Anterior cingulate cortex (tissue), 58 donors: Measurements from ENCODE around the gene PUS3.
"Not testable (repeated sequence)": the region's sequence is repeated elsewhere in the genome, so short reads cannot be mapped to it uniquely, and the experiment has no call there.

ENCODE experiments used
- DNase-seq, 58 donors: peaks; one replicate each; lab custom pipeline; 2025; lab: John Stamatoyannopoulos, UW

Gene PUS3

DNA sequence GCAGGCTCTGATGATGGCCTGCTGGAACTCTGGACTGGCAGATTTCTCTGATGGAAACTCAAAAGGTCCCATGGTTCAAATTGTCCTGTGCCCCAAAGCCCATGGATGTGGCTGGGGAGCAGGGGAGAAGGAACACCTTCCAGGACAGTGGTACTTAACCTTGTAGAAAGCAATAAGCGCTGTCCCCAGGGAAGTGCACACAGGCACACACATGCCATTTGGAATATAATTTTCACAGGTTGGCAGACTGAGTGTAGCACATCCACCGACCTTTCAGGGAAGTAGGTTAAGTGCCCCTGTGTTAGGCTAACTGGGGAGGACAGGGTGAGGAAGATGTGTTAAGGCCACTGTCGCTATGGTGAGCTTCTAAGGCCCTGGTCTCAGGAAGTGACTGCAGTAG, 19.1 kb upstream of the PUS3 start:
- no peak for DNase-seq

DNA sequence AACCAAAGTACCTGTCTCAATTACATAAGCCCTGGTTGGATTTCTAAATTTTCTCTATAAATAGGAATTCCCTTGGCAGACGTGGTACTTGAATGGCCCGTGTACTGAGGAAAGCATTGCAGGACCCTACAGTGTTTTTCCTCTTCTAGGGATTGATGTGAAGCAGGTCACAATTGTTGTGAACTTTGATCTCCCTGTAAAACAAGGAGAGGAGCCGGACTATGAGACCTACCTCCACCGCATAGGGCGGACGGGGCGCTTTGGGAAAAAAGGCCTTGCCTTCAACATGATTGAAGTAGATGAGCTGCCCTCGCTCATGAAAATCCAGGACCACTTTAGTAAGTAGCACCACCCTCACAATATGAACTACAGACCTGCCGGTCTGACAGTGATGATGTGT, 18.0 kb upstream of the PUS3 start:
- no peak for DNase-seq

GRCh38 chr11:125918140-125918840, 15.3 kb upstream of the PUS3 start:
- no peak for DNase-seq

- no peak for DNase-seq
These were observed 13.8 kb upstream of the PUS3 start for GRCh38 chr11:125916683-125917347.

DNA sequence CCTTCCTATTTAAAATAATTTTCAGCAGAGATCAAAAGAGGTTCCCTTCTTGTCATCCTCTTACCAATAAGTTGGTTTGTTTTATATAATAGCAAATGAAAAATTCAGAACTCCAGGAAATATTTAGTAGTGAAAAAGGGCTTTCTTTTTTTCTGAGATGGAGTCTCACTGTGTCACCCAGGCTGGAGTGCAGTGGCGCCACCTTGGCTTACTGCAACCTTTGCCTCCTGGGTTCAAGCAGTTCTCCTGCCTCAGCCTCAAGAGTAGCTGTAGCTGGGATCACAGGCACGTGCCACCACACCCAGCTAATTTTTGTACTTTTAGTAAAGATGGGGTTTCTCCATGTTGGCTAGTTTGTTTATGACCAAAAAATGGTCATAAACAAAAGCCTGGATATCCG, 11.6 kb upstream of the PUS3 start:
- not testable (repeated sequence) for DNase-seq

- peak in 4 of 58 donors; percentile 11 to 34 (median 14) for DNase-seq
These were observed 7.3 kb upstream of the PUS3 start for GRCh38 chr11:125910226-125910849.

DNA sequence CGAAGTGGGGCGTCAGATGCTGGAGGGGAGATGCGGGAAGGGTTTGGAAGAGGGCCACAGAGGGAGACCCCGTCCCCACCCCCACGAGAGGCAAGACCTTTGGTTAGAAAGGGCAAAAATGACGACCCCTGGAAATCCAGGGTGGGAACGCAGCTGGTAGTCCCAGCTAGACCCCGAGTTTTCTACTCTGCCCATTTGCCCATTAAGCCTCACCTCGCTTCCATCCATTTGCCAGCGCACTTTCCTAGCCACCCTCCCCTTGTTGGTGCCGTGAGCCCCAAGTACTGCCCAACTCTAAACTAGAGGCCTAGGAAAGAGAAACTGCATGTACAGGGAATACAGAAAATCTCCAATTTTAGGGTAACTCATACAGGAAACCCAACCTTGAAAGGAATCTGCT, 1.7 kb upstream of the PUS3 start:
- no peak for DNase-seq

DNA sequence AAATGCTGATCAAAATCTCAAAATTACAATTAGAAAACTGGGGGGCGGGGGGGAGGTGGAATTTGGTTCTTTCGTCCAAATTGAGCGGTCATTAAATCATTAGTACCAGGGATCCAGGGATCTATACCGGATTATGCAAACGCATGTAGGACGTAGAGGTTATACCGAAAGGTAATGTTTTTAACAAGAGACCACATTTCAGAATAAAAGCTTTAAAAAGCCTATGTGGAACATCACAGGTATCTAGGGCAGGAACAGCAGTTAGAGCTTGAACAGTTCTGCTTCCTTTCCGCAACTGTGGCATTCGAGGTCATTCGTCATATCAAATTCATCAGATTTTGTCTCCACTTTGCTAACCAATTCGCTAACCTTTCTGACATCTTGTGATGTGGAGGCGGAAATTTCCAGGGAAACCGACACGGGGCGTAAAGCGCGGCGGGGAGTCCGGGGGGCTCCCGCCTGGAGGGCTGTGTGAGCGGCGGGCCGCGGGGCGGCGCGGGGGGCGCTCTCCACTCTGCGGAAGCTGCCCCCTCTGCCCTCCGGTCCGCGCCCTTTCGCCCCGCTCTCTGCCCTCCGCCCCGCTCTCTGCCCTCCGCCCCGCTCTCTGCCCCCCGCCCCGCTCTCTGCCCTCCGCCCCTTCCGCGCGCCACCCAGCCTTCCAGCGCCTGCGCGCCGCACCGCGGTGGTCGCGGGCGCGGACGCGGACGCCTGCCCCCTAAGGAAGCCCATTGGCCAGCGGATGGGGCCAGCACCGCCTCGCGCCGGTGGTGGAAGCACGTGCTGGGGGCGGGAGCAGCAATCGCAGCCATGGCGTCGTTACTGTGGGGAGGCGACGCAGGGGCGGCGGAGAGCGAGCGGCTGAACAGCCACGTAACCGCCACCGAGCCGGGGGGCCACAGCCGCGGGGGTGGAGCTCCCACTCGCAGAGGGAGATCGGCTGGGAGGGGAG, 979 bp upstream of the PUS3 start, which contains the start of gene DDX25:
Gene DDX25 (plus strand): TSS at position 798 of the 949 bp plus-strand sequence. CDS start 10 bp downstream, at position 808.
- peak in 56 of 58 donors; percentile 16 to 85 (median 60) for DNase-seq

DNA sequence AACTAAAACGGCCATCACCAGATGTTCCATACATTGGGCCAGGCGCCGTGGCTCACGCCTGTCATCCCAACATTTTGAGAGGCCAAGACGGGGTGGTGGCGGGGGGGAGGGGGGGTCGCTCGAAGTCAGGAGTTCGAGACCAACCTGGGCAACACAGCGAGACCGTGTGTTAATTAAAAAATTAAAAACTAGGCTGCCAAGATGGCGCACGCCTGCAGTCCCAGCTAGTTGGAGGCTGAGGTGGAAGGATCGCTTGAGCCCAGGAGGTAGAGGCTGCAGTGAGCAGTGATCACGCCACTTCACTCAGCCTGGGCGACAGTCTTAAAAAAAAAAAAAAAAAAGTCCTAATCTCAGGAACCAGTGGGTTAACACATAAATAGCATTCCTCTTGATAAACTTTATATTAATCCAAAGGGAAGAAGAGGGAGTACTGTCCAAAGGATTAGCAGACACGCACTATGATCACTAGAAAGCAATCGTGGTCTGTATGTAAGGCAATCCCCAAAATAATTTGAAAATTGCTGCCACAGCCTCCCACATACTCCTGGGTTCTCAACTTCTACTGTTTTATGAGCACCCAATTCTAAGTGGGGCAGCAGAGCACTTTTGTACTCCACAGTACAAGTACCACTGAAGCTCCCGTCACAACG, 604 bp downstream of the PUS3 start:
- no peak for DNase-seq

- DNase-seq = no peak
These were observed 1.1 kb downstream of the PUS3 start for GRCh38 chr11:125901872-125902271.

DNA sequence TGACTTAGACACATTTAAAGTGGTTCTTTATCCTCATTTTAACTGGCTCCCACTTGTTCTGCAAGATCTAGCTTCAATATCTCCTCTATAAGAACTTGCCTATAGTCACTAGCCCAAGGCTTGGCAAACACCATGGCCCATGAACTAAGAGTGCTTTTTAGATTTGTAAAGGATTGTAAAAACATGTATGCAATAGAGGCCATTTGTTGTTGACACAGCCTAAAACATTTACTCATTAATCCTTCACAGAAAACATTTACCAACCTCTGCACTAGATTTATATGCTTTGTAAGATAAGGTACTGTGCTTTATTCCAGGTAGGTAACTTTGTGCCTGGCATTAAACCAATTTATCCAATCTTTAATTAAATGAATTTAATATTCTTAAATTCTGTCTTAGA, 10.0 kb downstream of the PUS3 start:
- no peak for DNase-seq

DNA sequence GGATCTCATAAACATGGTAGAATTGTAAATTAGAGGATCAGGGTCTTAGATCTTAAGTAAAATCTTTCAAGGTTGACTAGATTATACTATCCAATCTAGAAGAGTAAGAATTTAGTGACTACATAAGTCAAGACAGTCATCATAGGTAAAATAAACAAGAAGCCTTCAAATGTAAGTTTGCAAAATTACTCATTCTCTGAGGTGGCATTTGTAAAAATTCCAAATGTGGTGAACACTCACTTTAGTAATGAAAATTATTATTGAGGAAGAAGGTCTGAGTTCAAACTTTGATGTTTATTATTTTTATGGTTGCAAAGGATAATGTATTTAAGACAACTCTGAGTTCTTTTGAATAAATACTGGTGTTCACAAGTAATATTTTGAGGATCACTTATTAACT, 10.9 kb downstream of the PUS3 start:
- no peak for DNase-seq

DNA sequence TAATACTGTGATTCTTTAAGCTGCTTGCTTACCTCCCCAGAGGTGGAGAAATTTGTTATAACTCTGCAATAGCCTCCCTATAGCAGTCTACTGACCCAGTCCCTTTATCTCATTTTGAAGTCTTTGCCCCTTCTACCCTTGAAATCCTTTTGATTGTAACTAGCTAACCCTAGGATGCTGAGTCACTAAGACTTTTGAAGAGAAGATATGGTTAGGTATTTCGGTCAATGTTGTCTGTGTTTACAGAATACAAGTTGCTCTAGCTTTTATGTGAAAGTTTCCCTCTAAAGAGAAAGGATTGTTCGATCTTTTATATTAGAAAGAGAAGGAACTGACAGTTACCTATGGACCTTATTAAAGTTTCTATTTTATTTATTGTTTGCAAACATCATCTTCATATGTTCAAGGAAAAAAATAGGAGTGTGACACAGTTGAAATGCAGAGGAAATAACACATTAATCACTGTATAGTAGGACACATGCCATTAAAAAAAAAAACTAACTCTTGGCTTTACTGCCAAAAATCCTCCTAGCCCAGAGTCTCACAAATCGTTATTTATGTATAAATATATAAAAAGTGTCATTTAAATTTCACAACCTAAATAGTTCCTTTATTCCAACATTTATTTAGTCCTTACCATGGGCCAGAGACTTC, 12.4 kb downstream of the PUS3 start:
- DNase-seq = no peak

DNA sequence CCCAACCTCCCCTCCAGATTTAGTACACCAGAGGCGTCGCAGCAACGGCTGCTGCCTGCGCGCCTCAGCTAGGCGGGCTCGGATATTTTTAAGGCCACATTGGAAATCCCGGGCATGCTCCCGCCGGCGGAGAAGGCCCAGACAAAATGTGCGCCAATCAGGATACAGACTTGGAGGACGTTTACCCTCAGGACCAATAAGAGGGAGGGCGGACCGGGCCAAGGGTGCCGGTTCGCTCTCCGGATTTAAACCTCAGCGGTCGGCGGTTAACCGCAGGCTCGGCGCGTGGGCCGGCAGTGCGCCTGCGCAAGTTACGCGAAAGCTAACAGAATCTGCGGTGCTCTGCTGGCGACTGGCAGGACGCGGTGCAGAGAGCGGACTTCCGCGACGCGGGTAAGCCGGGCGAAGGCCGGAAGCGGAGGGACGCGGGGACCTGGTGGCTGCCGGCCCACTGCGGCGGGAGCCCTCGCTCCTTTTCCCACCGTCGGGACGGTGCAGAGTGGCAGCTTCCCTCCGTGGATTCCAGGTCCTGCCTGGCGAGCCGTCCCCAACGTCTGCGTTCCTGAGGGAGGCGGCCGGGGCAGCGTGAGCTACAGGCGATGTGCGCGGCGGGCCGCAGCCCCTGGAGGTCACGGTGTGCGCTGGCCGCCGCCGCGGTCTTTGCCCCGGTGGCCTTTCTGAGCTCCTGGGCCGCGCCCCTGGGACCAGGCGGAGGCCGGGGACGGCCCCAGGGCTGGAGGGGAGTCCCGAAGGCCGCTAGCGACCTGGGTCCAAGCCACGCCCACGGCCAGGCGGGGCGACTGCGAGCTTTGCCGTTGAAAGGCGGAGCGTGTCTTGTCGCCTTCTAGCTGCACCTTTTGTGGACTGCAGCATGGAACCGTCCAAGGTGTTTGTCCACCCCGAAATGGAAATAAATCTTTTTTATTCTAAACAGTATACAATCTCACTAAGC, 15.4 kb downstream of the PUS3 start, which contains the start of gene HYLS1:
Gene HYLS1 (plus strand): TSS at position 296 of the 952 bp plus-strand sequence. CDS start 11,701 bp downstream, outside the sequence.
- DNase-seq = peak; percentile 53 to 97 (median 91)

DNA sequence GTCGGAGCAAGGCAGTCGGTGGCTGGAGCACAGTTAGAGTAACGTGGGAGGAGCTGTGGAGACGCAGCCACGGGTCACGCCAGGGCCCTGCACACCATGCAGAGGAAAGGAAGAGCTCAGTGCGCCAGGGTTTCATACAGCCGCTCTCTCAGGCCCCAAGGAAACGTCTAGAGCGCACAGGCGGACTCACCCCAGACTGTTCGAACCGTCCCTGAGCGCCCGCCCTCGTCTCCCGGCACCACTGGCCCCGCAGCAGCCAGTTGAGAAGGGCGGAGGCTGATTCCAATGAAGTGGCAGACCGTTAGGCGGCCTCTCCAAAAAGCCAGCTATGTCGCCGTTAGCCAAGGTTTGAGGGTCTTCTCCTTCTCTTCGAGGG, 16.0 kb downstream of the PUS3 start:
- peak in 20 of 58 donors; percentile 15 to 73 (median 58) for DNase-seq

- no peak for DNase-seq
These were observed 19.6 kb downstream of the PUS3 start for GRCh38 chr11:125883375-125883774.

DNA sequence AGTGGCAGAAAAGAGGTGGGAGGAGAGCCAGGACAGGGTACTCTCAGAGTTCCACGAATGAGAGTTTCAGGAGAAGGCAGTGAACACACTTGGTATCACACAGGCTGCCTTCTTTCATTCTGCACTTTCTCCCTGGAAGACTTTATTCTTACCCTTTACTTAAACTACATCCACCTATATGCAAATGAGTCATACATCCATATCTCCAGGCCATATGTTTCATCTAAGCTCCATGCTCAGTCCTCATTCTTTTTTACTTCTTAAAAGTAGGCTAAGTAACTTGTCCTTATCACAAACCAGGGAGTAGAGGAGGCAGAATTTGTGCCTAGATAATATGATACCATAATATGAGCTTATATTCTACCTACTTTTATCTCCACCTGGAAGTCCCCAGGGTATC, 21.7 kb downstream of the PUS3 start:
- DNase-seq = no peak

DNA sequence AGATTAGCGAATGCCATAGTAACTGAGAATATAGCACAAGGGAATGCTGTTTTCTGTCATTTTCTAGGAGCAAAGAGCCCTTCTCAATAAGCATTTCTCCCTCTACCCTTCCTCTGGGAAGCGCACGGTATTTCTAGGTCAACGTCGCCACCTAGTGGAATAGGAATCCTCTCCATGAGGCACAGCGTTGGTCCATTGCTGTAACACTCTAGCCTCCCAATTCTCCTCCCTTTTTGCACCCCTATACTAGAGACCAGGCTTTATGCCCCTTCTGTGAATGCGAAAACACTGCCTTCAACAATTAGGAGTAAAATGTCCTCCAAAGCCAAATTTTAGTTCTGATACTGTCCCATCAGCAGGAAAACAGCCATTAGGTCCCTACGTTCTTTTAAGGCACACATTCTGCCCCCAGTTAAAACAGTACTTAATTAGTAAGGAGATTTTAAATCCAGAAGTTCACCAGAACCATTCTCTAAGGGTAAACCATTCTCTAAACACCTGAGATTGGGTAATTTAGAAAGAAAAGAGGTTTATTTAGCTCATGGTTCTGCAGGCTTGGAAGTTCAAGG, 28.4 kb downstream of the PUS3 start:
- peak in 48 of 58 donors; percentile 1 to 79 (median 33) for DNase-seq
